Hematopoietic multipotent progenitor cell treated with erythropoietin and hydrocortisone succinate and interleukin-3 and kit ligand, for 17 days (in vitro differentiated cells): ENCODE data around the gene CCNK.

Source experiments
- DNase-seq: peaks from one replicate; pipeline ENCODE4 v3.0.0-alpha.2; 2015; ENCODE audit warnings: low spot score

CCNK gene

DNA sequence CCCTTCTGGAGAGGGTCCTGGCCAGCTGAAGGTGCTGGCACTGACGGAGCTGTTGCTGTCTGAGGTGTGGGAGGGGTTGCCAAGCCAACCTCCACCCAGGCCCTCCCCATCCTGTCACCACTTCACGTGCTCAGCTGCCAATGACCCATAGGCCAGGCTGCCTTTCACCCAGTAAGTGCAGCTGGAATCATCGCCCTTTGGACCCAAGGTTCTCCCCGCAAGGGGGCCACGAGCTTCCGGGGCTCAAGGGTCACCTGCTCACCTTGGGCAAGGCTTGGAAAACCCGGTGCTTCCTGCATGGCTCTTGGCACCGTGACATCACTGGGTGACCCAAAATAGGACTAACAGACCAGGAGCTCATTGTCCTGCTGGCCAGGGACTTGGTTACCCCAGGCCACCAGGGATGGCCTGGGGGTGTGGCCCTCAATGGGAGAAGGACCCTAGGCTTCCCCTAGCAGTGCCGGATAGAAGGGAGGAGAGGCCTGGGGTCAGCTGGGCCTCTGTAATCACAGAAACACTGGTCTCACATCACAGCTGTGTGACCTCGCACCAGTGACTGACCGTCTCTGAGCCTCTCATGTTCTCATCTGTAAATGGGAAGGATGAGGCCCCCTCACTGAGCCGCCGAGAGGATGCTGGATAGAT is 71.5 kb downstream of the CCNK start:
- DNase-seq = no peak

DNA sequence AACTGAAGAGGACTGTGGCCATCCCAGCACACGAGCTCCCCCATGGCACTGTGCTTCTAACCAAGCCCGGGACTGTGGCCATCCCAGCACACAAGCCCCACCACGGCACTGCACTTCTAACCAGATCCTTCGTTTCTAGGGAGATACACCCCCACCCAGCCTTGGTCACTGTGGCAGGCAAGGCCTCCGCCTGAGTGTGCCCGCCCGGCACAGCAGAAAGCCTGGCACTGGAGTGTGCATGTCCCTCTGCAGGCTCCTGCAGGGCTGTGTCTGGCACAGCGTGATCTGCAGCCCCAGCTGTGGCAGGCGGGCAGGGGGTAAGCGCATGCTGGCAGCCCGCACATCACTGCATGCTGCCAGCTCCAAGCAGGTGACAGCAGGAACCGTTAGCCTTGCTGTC is 73.0 kb downstream of the CCNK start:
- DNase-seq = no peak

DNA sequence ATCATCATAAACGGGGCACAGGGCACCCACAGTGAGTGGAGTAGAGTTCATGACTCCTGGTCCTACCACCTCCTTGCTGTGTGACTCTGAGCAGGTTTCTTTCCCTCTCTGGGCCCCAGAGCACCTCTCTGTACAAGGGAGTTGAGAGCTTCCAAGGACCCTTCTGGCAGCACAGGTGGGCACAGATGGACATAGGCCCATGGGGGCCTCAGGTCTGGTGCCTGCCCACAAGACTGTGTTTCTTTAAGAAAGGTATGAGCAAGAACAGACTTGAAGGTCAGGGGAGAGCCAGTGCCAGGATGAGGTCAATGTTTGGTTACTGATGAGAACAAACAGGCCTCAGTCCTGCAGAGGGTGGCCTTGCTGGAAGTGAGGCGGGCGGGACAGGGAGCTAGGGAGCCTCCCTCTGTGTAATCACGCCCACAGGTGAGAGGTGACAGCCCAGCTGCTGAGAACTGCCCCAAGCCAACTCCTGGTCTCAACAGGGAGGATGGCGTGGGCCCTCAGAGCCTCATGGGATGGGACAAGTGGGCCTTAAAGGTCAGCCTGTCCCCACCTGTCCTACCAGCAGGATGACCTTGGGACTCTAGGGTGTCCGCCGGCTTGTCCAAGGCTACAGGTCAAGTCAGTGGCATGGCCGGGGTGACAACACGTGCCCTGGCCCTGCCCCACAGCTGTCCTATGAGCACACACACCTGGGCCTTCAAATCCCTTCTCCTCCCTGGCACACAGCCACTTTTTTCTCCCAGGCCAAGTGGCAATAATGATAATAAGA is 73.7 kb downstream of the CCNK start:
- no peak for DNase-seq

DNA sequence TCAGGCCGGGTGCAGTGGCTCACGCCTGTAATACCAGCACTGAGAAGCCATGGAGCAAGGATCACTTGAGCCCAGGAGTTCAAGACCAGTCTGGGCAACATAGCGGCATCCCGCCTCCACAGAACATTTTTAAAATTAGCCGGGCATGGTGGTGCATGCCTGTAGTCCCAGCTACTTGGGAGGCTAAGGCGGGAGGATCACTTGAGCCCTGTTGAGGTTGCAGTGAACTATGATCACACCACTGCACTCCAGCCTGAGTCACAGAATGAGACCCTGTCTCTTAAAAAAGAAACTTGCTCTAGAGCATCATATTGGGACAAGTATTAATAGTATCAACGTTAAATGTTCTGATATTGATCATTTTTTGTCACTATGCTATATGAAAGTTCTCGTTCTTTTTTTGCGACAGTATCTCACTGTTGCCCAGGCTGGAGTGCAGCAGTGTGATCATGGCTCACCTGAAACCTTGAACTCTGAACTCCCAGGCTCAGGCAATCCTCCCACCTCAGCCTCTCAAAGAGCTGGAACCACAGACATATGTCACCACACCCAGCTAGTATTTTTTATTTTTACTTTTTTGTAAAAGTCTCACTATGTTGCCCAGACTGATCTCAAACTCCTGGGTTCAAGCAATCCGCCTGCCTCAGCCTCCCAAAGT is 75.1 kb downstream of the CCNK start:
- no peak for DNase-seq

DNA sequence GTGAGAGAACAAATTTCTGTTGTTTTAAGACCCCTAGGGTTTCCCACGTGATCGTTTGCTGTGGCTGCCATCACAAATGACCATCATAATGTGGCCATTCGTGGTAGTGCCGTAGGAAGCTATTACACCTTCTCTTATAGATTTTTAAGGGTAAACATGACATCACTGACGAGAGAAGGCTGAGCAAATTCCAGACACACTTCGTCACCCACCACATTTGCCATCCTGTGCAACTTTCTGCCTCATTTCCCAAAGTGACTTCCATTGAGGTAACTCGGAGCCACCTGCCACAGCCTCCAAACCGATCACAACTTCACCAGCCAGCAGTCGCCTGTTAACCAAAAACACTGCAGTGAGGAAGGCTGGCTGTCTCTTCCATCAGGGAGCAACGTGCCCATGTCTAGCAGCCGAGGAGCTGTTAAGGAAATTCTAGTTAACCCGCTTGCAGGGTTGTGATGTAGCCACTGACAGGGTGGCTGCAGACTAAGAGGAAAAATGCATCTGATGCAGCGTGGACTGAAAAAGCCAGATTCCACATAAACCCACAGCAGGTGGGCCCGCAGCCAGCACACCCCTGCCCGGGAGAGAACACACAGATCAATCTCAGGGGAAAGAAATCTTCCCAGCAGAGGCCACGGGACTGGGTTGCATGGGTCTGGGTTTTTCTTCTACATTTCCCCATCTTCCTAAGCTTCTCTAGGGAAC is 78.2 kb downstream of the CCNK start:
- DNase-seq = no peak

DNA sequence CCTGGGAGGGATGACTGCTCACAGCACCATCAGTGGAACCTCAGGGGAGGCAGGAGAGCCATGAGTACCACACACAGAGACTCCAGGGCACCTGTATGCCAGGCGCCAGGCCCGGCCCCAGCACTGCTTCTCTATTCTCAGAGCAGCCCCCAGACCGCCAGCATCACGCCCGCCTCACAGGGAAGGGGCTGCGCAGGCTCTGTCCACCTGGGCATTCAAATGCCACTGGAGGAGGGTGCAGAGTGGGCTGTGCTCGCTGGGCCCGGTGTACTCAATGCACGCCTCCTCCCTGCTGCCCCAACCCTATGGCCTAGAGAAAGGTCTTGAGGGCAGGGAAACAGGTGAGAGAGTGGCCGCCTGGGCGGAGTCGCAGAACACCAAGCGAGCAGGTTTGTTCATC is 79.2 kb downstream of the CCNK start:
- DNase-seq = no peak

DNA sequence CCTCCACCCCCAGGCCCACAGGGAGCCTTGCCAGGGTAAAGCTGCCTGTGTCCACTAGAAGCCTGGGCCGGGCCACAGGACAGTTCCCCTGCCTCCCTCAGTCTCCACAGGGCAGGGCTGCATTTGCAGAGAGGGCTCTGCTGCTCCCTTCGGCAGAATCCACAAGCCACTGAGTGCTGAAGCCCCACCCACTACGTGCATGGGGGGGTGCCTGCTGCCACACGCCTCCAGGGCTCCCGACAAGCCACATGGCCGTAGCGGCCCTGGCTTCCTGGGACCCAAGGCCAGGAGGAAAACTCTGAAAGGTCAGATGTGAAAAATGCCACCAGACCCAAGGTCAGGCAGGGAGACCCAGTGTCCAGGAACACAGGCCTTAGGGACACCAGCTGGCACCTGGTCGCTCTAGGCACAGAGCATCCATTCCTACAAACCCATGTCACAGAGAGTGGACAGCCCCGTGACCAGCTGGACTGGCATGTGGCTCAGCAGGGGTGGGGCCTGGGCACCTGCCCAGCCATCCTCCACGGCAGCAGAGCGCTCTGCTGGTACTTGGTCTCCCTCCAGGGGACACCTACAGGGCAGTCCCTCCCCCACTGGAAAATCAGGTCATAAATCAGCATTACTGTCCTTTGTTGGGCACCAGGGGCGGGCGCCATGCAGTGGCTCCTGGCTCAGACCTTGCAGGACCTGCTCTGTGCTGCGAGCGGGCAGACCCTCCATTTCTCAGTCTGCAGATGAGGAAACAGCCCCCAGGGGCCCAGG is 79.9 kb downstream of the CCNK start:
- no peak for DNase-seq

DNA sequence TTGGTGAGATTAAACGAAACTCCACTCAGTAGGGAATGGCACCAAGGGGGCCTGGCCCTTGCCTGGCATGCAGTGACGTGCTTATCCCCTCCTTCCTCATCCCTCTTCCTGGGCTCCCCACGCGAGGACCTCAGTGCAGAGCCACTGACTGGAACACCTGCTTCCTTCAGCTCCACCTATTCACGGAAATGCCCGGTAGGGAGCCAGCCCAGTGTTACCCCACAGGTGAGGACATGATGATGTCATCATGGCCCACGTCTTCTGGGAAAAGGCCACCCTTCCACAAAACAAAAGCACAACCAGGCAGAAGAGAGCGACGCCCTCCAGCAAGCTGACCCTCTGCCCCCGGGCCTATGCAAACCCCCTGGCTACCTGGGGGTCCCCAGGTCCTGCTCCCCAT is 80.7 kb downstream of the CCNK start:
- DNase-seq = no peak
